NCI-H2171 (cell line): ENCODE measurements around the gene TBCD.

Experiments
- DNase-seq: peaks from one replicate; lab custom pipeline; 2025; lab: John Stamatoyannopoulos, UW

The TBCD gene

GRCh38 chr17:82907797-82908542 lies 156.1 kb downstream of the TBCD start:
- DNase-seq, result no peak

GRCh38 chr17:82908543-82909160 lies 156.8 kb downstream of the TBCD start:
- DNase-seq, result no peak

GRCh38 chr17:82909322-82909904 lies 157.5 kb downstream of the TBCD start:
- no peak for DNase-seq

DNA sequence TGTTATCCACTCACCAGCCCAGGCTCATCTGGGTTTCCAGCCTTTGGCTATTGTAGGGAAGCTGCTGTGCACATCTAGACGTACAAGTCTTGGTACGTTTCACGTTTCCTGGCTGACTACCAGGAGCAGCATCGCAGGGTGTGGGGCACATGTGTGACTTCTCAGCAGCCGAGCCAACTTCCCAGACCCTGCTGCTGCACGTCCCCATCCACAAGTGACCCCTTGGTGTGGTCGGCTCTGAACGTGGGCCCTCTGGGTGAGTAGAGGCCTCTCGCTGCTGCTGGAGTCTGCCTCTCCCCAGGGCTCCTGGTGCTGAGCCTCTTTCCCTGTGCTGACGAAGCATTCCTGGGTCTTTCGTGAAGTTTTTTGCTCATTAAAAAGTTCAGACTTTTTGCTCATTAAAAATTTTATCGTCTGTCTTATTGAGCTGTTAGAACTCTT lies 158.2 kb downstream of the TBCD start:
- no peak for DNase-seq

GRCh38 chr17:82910770-82911169 lies 158.9 kb downstream of the TBCD start:
- no peak for DNase-seq

GRCh38 chr17:82911822-82912221 lies 160.0 kb downstream of the TBCD start:
- DNase-seq, result no peak

GRCh38 chr17:82912484-82913089 lies 160.7 kb downstream of the TBCD start:
- no peak for DNase-seq

DNA sequence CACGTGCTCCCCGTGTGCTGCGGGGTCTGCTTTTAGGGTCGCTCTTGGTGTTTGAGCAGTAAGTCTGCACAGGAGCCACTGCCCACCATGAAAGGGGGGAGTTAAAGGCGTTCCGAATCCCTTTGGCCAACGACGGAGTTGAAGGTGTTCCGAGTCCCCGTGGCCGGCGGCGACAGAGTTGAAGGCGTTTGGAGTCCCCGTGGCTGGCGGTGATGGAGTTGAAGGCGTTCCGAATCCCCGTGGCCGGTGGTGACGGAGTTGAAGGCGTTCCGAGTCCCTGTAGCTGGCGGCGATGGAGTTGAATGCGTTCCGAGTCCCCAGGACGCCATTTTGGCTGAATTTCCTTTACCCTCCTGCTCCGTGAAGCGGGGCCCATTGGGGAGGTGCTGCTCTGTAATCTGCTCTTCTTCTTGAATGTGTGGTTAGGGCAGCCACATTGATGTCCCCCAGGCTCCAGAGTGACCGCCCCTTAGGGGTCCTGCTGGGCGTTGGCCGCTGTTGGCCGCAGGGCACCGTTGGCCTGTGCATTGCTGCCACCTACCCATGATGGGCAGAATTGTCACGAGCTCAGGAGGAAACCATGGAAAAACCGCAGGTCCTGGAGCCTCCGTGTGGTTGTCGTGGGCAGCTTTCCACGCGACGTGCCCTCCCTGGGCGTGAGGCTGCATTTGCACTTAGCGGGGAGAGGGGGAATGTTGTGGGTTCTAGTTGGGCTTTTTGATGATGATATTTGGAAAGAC lies 161.6 kb downstream of the TBCD start:
- DNase-seq, result no peak

DNA sequence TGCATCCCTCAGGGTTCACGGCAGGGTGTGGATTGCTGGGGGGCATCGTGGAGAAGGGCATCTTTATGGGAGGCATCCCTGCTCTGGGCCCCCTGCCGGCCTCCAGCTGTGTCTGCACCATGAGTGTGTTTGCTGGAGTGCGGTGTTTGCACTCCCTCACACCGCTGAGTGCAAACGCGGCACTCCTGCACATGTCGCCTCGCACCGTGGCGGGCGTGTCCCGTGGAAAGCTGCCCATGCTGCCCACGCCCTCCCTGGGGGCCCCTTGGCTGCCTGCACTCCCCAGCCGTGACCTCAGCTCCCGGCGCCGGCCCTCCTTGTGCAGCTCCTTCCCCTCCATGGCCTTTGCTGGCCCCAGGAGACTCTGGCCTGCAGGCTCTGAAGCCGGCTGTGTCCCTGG lies 162.5 kb downstream of the TBCD start:
- DNase-seq, result no peak

DNA sequence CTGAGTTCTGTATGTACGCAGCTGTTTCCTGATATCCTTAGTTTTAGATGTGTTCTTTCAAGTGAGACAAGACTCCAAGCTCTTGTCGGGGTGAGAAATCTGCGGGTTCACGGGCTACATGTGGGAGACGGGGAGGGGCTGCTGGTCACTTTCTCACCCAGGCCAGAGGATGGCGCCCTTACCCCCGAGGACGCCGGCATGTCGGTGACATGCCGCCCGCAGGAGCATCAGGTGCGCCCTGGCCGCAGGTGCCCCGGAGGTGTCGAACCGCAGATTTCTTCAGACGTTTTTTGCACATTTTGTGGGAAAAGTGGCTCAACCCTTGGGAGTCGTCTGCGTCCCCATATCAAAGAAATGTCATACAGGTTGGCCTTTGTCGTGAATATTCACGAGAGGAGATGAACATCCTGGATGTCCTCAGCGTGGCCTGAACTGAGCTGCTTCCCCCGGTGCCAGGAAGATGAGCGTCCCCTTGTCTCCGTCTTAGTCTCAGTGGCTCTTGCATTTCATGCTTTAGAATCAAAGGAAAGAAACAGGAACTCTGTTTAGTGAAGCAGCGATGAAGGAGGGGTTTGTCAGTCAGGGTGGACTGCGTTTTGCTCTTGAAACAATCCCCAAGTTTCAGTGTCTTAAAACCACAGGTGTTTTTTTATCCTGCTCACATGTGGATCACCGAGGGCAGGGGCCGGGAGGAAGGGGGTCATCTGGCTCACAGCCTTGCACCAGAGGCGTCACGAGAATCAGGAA lies 163.3 kb downstream of the TBCD start:
- DNase-seq, result no peak

- DNase-seq, result no peak
These were observed 163.8 kb downstream of the TBCD start for GRCh38 chr17:82915757-82916027.

- DNase-seq, result no peak
These were observed 166.0 kb downstream of the TBCD start for GRCh38 chr17:82917699-82918345.

DNA sequence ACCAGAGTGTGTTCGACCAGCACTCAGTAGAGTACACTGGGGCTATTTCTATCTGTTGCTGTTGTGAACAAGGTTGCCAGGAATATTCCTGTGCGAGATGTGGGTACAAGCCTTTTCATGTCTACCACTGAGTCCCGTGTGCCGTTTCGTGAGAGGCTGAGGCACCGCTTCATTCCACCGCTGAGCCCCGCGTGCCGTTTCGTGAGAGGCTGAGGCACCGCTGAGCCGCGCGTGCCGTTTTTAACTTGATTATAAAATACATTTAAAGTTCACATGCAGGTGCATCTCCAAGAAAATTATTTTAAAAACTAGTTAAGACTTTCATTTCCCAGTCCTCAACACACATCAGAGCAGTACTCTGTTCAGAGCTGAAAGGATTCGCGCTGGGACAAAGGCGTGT lies 166.6 kb downstream of the TBCD start:
- DNase-seq, result no peak

DNA sequence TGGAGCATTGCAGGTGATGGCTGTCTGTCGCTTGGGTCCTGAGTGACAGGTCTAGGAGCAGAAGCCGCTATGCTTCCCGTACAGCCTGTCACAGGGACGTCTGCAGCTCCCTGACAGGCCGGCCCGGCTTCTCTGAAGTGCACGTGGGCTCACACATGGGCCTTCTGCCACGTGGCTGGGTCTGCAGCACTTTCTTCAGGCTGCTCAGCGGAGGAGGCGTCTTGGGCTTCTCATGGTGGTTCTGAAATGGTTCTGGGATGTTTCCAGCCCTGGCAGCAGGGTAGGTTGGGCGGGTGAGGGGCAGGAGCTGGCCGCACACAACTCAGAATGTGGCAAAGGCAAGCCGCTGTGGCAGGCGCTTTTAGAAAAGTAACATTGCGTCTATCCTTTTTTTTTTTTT lies 168.3 kb downstream of the TBCD start:
- DNase-seq, result no peak

GRCh38 chr17:82920715-82921114 lies 168.8 kb downstream of the TBCD start:
- no peak for DNase-seq

DNA sequence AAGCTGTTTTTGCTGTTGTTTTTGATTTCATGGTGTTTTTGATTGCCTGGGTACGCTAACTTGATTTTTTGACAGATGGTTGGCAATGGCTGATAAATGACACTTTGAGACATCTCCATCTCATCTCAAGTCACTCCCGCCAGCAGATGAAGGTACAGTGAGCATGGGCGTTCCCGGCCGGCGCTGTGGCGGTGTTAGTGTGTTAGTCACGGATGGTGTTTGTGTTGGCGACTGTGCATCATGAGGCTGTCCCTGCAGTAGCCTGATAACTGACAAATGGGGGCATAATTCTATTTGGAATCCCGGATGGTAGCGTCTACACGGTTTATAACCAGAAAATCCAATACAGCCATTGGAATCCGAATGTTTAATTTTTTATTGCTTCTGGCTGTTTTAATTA lies 169.6 kb downstream of the TBCD start:
- no peak for DNase-seq

- no peak for DNase-seq
These were observed 170.8 kb downstream of the TBCD start for GRCh38 chr17:82922646-82923045.

GRCh38 chr17:82923366-82924113 lies 171.7 kb downstream of the TBCD start:
- DNase-seq, result no peak

DNA sequence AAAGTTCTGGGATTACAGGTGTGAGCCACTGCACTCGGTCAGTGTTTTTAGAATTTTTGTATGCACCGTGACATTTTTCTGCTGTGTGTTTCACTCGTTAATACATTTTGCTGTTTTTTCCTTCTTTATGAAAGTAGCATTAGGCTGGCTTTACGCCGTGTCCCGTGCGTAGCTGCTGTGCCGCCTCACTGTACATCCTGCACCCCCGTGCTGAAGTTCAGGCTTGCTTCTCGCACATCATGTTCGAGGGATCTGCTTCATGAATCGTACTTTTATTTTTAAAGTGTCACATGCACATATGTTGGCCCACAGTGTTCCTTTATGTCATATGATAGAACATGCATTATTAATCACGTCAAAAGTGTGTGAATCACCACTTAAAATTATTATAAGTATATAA lies 172.3 kb downstream of the TBCD start:
- no peak for DNase-seq

DNA sequence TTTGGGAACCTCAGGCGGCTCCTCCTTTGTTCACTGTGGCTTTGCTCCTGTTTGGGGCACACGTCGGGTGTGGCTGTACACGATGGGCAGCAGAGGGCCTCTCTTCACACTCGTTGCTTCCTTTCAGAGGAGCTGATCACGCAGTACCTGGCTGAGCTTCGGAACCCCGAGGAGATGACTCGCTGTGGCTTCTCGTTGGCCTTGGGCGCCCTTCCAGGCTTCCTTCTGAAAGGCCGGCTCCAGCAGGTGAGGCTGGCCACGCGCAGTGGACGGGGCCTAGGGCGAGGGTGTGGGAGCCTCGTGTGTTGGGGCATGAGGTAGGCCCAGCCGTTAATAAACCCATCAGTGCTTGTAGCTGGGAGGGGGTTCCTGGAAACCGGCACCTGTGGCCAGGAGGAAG lies 172.9 kb downstream of the TBCD start:
- no peak for DNase-seq

DNA sequence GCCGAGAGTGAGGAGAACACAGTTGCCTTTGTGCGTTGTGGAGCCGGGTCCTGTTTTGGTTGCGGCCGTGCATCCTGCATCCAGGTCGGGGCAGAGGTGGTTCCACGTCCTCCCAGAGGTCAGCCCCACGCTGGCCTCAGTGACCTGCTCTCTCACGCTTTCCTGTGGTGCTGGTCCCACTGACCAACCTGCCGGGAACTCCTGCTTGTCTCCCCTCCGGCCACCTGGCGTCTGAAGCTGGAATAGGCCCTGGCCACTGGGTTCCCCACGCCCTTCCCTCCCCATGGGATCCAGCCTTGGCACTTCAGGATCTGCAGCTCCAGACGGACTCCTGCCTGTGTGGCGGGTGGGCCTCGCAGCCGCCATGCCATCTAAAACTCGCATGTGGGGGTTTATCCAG lies 173.5 kb downstream of the TBCD start:
- no peak for DNase-seq
